ENCODE measurements around the gene NPR1. TPM values are rescaled to one million over a fixed set of nuclear protein-coding genes. Genes with fewer than 3 reads are reported as not detected.

The NPR1 gene
- total RNA-seq, 3 donors from 2014 or later = 19.9 to 134 (median 46.5) TPM

- peaks cover 0 to 7% of the 10 kb centered on the region in 2 donors for H3K4me1 ChIP-seq
- peak overlapping the region; percentile 59 to 69 for H3K27ac ChIP-seq
- H3K36me3 ChIP-seq = no peaks in the 10 kb centered on the region
- no peaks in the 10 kb centered on the region for H3K27me3 ChIP-seq
- intact Hi-C loops (cut with DNase I; ENCODE audit: low total_unique reads) = no loop called here
- no peak for DNase-seq (ENCODE audit: low spot score in 2 of 2)
- no peaks in the 10 kb centered on the region for H3K9me3 ChIP-seq
- TF ChIP-seq POLR2A (IDR thresholded peaks at IDR 0.05) (no peak), CTCF (IDR thresholded peaks at IDR 0.05) (no peak), POLR2AphosphoS5 (IDR thresholded peaks at IDR 0.05) (no peak)
- H3K4me3 ChIP-seq = no peak overlapping the region
Observed at GRCh38 chr1:153649137-153649862, 29.2 kb upstream of the NPR1 start.

GRCh38 chr1:153649863-153650235 is 28.6 kb upstream of the NPR1 start:
- H3K4me3 ChIP-seq = no peak overlapping the region
- intact Hi-C loops (cut with DNase I; ENCODE audit: low total_unique reads) = no loop called here
- peaks cover 0 to 7% of the 10 kb centered on the region in 2 donors for H3K4me1 ChIP-seq
- no peaks in the 10 kb centered on the region for H3K36me3 ChIP-seq
- H3K27me3 ChIP-seq = no peaks in the 10 kb centered on the region
- TF ChIP-seq CTCF (IDR thresholded peaks at IDR 0.05) = no peak
- TF ChIP-seq POLR2AphosphoS5 (IDR thresholded peaks at IDR 0.05) = peak in 1 of 3 donors; percentile 32
- no peak for TF ChIP-seq POLR2A (IDR thresholded peaks at IDR 0.05)
- peak; percentile 88 to 89 for DNase-seq (ENCODE audit: low spot score in 2 of 2)
- H3K9me3 ChIP-seq = no peaks in the 10 kb centered on the region
- peak overlapping the region; percentile 59 to 69 for H3K27ac ChIP-seq

GRCh38 chr1:153651771-153652170 is 26.7 kb upstream of the NPR1 start:
- DNase-seq (ENCODE audit: low spot score in 2 of 2) = no peak
- peaks cover 0 to 7% of the 10 kb centered on the region in 2 donors for H3K4me1 ChIP-seq
- intact Hi-C loops (cut with DNase I; ENCODE audit: low total_unique reads) = no loop called here
- no peak overlapping the region for H3K4me3 ChIP-seq
- H3K36me3 ChIP-seq = no peaks in the 10 kb centered on the region
- H3K9me3 ChIP-seq = no peaks in the 10 kb centered on the region
- no peak overlapping the region for H3K27ac ChIP-seq
- TF ChIP-seq POLR2A (IDR thresholded peaks at IDR 0.05) (no peak), POLR2AphosphoS5 (IDR thresholded peaks at IDR 0.05) (no peak), CTCF (IDR thresholded peaks at IDR 0.05) (no peak)
- H3K27me3 ChIP-seq = no peaks in the 10 kb centered on the region

GRCh38 chr1:153652805-153653500 is 25.5 kb upstream of the NPR1 start:
- DNase-seq (ENCODE audit: low spot score in 2 of 2) = peak in 1 of 2 donors; percentile 52
- no peak overlapping the region for H3K4me3 ChIP-seq
- no peaks in the 10 kb centered on the region for H3K27me3 ChIP-seq
- H3K4me1 ChIP-seq = peaks cover 0 to 7% of the 10 kb centered on the region in 2 donors
- intact Hi-C loops (cut with DNase I; ENCODE audit: low total_unique reads) = no loop called here
- peak overlapping the region; percentile 83 for H3K27ac ChIP-seq
- no peaks in the 10 kb centered on the region for H3K36me3 ChIP-seq
- no peaks in the 10 kb centered on the region for H3K9me3 ChIP-seq
- TF ChIP-seq CTCF (IDR thresholded peaks at IDR 0.05) = no peak
- TF ChIP-seq POLR2A (IDR thresholded peaks at IDR 0.05) = no peak
- no peak for TF ChIP-seq POLR2AphosphoS5 (IDR thresholded peaks at IDR 0.05)

- peaks cover 0 to 4% of the 10 kb centered on the region in 2 donors for H3K4me1 ChIP-seq
- H3K4me3 ChIP-seq = no peak overlapping the region
- TF ChIP-seq CTCF (IDR thresholded peaks at IDR 0.05) (no peak), POLR2AphosphoS5 (IDR thresholded peaks at IDR 0.05) (no peak), POLR2A (IDR thresholded peaks at IDR 0.05) (no peak)
- no peaks in the 10 kb centered on the region for H3K27me3 ChIP-seq
- no peak overlapping the region for H3K27ac ChIP-seq
- H3K9me3 ChIP-seq = no peaks in the 10 kb centered on the region
- intact Hi-C loops (cut with DNase I; ENCODE audit: low total_unique reads) = no loop called here
- H3K36me3 ChIP-seq = no peaks in the 10 kb centered on the region
- no peak for DNase-seq (ENCODE audit: low spot score in 2 of 2)
Observed at GRCh38 chr1:153655333-153655732, 23.2 kb upstream of the NPR1 start.

All from breast epithelium (tissue), 4 donors.